Liver (tissue), 3 donors: ENCODE measurements around the gene PGS1.
A peak's percentile ranks its signal among the peaks of the same experiment; 100 is the strongest.

Source experiments
- CTCF ChIP-seq: fragments of 150-350 bp; IDR thresholded peaks from 2 replicates; pipeline ENCODE4 v1.5.1; 2017; ENCODE audit warnings: improper control_type of control experiment, low read depth, low read length; ENCODE audit not compliant: missing input control
- FOXA1 ChIP-seq: IDR thresholded peaks from 2 replicates; pipeline ENCODE4 v1.6.1; 2016; ENCODE audit warnings: antibody characterized with exemption
- JUND ChIP-seq, 2 donors: IDR thresholded peaks; 2 replicates each; pipeline ENCODE4 v1.6.1; 2016; ENCODE audit warnings: antibody characterized with exemption in 2 of 2
- RAD21 ChIP-seq, 2 donors: IDR thresholded peaks; 2 replicates each; pipeline ENCODE4 v1.6.1; 2016; ENCODE audit warnings: antibody characterized with exemption in 2 of 2, mild to moderate bottlenecking in 2 of 2
- RXRA ChIP-seq, 2 donors: IDR thresholded peaks; 2 replicates each; pipeline ENCODE4 v1.6.1; 2017 to 2018; ENCODE audit warnings: antibody characterized with exemption in 2 of 2, mild to moderate bottlenecking in 1 of 2
- SP1 ChIP-seq: IDR thresholded peaks from 2 replicates; pipeline ENCODE4 v1.6.1; 2018; ENCODE audit warnings: antibody characterized with exemption, mild to moderate bottlenecking
- TAF1 ChIP-seq: conservative IDR thresholded peaks from 2 replicates; pipeline ENCODE4 v1.6.1; 2016; ENCODE audit warnings: antibody characterized with exemption, mild to moderate bottlenecking
- ZBTB33 ChIP-seq: IDR thresholded peaks from 2 replicates; pipeline ENCODE4 v1.6.1; 2016; ENCODE audit warnings: antibody characterized with exemption
- TF ChIP-seq, protein P1 (sequence below): IDR thresholded peaks from 2 replicates; pipeline ENCODE4 v1.6.1; 2016; ENCODE audit warnings: antibody characterized with exemption, mild to moderate bottlenecking
- donor health status: healthy.
- donor health status: healthy.

DNA sequence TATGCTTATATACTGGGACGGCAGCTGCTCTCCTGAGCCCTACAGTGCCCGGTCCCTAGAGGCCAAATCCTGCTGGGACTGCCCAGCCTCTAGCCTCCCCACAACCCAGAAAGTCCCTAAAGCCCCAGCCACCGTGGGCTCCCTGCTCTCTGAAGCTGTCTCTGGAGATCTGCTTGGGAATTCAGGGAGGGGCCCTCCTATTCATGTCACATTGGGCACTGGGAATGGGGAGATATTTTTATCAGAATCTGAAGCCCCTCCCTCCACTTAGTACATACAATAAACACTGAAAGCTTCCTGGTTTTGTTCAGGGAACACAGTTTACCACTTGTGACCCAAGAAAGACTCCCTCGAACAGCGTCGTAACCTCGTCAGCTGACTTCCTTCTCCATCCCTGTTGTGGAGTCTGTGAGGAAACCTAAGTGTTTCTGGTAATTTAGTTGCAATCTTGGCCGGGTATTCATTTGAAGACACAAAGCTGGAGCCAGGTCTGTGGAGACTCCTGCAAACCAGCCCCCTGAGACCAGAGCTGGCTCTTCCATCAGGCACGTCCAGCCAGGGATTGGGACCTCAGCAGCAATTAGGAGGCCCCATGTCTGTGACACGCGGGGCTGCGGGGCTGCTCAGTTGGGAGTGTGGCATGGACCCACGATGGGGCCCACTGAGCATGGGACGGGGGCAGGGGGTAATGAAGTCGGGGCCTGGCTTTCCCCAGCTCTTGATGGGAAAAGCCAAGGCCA is 38.5 kb downstream of the PGS1 start:
- TF ChIP-seq CTCF (no peak), RXRA (IDR thresholded peaks at IDR 0.05) (peak in 1 of 2 donors; percentile 26), RAD21 (IDR thresholded peaks at IDR 0.05) (peak in 1 of 2 donors; percentile 12), TAF1 (no peak), FOXA1 (no peak), SP1 (no peak), ZBTB33 (no peak), JUND (IDR thresholded peaks at IDR 0.05) (no peak)
- TF ChIP-seq, protein P1, sequence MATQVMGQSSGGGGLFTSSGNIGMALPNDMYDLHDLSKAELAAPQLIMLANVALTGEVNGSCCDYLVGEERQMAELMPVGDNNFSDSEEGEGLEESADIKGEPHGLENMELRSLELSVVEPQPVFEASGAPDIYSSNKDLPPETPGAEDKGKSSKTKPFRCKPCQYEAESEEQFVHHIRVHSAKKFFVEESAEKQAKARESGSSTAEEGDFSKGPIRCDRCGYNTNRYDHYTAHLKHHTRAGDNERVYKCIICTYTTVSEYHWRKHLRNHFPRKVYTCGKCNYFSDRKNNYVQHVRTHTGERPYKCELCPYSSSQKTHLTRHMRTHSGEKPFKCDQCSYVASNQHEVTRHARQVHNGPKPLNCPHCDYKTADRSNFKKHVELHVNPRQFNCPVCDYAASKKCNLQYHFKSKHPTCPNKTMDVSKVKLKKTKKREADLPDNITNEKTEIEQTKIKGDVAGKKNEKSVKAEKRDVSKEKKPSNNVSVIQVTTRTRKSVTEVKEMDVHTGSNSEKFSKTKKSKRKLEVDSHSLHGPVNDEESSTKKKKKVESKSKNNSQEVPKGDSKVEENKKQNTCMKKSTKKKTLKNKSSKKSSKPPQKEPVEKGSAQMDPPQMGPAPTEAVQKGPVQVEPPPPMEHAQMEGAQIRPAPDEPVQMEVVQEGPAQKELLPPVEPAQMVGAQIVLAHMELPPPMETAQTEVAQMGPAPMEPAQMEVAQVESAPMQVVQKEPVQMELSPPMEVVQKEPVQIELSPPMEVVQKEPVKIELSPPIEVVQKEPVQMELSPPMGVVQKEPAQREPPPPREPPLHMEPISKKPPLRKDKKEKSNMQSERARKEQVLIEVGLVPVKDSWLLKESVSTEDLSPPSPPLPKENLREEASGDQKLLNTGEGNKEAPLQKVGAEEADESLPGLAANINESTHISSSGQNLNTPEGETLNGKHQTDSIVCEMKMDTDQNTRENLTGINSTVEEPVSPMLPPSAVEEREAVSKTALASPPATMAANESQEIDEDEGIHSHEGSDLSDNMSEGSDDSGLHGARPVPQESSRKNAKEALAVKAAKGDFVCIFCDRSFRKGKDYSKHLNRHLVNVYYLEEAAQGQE = no peak
